AG04449 (cell line): ENCODE data around the gene RNASE8.

Experiments
- CTCF ChIA-PET: fragments of 350-600 bp; formaldehyde crosslinking; extraction: SDS; loops from one replicate; lab custom pipeline; 2021; ENCODE audit warnings: antibody characterized with exemption; lab: Yijun Ruan, JAX
- POLR2A ChIA-PET: fragments of 400-600, 350-600 bp; formaldehyde crosslinking; extraction: SDS; loops from one replicate; lab custom pipeline; 2020; ENCODE audit warnings: antibody characterized with exemption, inconsistent platforms; lab: Yijun Ruan, JAX
- DNase-seq: peaks from one replicate; pipeline ENCODE4 v3.0.0-alpha.2; 2010; ENCODE audit warnings: low read depth, low spot score
- H3K4me3 ChIP-seq: 2 replicates; pipeline ENCODE4 v1.5.1; 2011; ENCODE audit warnings: low read depth, mild to moderate bottlenecking, control low read depth, low read length
- TF ChIP-seq, protein P1 (sequence below): IDR thresholded peaks from one replicate; pipeline ENCODE4 v1.5.1; 2011; ENCODE audit warnings: mild to moderate bottlenecking, moderate library complexity, low read length, control low read depth, inconsistent platforms; ENCODE audit not compliant: insufficient read depth; ENCODE audit errors: missing control alignments

The RNASE8 gene

DNA sequence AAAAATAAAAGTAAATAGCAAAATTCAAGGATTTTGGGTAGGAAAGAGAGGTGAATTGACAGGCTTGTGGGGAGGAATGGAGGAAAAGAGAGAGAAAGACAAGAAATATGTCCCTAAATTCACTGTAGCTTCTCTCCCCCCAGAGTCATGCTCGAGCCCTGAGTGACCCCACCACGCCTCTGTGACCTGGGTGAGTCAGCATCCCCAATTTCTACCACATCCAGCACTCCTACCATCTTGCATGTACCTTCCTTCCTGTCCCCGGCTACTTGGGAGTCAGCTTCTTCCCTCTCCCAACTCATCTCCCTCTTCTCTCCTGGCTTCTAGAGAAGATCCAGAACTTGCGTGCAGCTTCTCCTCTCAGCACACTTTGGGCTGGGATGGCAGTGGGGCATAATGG, 31.1 kb downstream of the RNASE8 start:
- TF ChIP-seq, protein P1, sequence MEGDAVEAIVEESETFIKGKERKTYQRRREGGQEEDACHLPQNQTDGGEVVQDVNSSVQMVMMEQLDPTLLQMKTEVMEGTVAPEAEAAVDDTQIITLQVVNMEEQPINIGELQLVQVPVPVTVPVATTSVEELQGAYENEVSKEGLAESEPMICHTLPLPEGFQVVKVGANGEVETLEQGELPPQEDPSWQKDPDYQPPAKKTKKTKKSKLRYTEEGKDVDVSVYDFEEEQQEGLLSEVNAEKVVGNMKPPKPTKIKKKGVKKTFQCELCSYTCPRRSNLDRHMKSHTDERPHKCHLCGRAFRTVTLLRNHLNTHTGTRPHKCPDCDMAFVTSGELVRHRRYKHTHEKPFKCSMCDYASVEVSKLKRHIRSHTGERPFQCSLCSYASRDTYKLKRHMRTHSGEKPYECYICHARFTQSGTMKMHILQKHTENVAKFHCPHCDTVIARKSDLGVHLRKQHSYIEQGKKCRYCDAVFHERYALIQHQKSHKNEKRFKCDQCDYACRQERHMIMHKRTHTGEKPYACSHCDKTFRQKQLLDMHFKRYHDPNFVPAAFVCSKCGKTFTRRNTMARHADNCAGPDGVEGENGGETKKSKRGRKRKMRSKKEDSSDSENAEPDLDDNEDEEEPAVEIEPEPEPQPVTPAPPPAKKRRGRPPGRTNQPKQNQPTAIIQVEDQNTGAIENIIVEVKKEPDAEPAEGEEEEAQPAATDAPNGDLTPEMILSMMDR, result no peak
- ChIA-PET POLR2A (interaction anchor here (3.5 kb wide), 1 partner anchor 17 kb away, joined by 42 read pairs; the partner anchor contains the start of gene ARHGEF40), CTCF (interaction anchor here (0.7 to 12.7 kb wide), 13 partner anchors 7 to 91 kb away, joined by 3 to 163 read pairs (median 18); partner anchors contain the start of genes ARHGEF40, NDRG2, RNASE7 and TMEM253)
- no peak overlapping the region for H3K4me3 ChIP-seq
- no peak for DNase-seq

DNA sequence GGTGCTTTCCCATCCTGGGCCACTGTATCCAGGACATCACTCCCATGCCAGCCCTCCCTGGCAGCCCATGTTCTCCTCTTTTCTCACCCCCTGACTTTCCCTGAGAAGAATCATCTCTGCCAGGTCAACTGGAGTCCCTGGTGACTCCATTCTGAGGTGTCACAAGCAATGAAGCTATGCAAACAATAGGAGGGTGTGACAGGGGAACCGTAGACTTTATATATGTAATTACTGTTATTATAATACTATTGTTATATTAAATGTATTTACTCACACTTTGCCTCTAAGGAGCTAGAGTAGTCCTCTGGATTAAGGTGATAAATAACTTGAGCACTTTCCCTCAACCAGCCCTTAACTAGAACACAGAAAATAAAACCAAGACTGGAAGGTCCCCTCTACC, 31.6 kb downstream of the RNASE8 start:
- DNase-seq, result no peak
- ChIA-PET CTCF (interaction anchor here (1.1 to 12.7 kb wide), 14 partner anchors 8 to 116 kb away, joined by 3 to 163 read pairs (median 16); partner anchors contain the start of genes ARHGEF40, NDRG2, RNASE7 and RNASE8), POLR2A (interaction anchor here (2.0 kb wide), 1 partner anchor 18 kb away, joined by 8 read pairs; no protein-coding TSS in a partner anchor)
- TF ChIP-seq, protein P1, result no peak
- no peak overlapping the region for H3K4me3 ChIP-seq

DNA sequence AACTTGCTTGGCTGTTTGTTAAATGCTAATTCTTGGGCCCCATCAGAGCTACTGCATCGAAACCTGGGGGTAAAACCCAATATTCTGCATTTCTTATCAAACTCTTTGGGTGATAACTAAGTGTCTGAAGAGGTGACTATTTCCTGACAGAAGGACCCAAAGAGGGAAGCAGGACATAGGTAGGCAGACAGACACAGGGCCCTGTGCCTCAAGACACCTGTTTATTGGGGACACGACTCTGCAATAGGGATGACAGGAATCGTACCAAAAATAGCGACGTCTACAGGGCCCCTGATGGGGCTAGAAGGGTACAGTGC, 32.2 kb downstream of the RNASE8 start:
- TF ChIP-seq, protein P1, result no peak
- no peak overlapping the region for H3K4me3 ChIP-seq
- DNase-seq, result no peak
- POLR2A ChIA-PET, result interaction anchor here (0.9 to 2.0 kb wide), 2 partner anchors 18 to 42 kb away, joined by 3 to 8 read pairs; no protein-coding TSS in a partner anchor
- CTCF ChIA-PET, result interaction anchor here (1.1 to 12.7 kb wide), 14 partner anchors 8 to 116 kb away, joined by 3 to 163 read pairs (median 16); partner anchors contain the start of genes ARHGEF40, RNASE7, RNASE8 and TMEM253

DNA sequence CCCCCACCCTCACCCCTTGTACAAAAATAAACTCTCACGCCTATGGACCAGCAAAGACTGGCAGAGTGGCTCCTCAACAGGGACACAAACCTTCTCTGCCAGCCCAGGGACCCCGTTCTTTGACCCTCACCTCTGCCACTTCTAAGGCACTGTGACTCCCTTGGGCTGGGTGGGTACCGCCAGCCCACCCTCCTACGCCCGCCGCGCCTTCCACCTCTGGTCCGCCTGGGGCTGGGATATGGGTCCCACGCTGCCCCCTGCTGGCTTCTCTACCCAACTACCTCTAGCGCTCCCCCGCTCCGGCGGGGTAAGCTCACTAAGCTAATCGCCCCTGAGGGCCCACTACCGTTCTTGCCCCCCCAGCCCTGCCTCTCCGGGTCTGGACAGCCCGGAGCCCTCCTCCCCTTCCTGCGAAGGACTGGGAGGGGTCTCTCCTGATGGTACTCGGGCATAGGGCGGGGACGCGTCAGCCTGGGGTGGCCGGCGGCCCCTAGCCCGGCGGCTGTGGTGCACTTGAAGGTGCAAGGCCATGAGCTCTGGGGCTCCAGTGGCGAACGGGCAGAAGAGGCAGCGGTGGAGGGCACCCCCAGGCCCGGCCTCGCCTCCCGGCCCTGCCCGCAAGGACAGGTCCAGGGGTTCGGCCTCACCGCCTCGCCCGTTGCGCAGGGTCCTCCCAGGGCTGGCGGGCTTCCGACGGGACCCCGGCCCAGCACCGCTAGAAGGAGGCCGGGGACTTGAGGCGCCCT, 32.7 kb downstream of the RNASE8 start:
- TF ChIP-seq, protein P1, result peak; percentile 46
- ChIA-PET CTCF (interaction anchor here (0.8 to 12.7 kb wide), 12 partner anchors 9 to 117 kb away, joined by 3 to 163 read pairs (median 5); partner anchors contain the start of genes ARHGEF40, RNASE8 and TMEM253), POLR2A (interaction anchor here (0.9 to 2.0 kb wide), 2 partner anchors 19 to 43 kb away, joined by 3 to 8 read pairs; no protein-coding TSS in a partner anchor)

DNA sequence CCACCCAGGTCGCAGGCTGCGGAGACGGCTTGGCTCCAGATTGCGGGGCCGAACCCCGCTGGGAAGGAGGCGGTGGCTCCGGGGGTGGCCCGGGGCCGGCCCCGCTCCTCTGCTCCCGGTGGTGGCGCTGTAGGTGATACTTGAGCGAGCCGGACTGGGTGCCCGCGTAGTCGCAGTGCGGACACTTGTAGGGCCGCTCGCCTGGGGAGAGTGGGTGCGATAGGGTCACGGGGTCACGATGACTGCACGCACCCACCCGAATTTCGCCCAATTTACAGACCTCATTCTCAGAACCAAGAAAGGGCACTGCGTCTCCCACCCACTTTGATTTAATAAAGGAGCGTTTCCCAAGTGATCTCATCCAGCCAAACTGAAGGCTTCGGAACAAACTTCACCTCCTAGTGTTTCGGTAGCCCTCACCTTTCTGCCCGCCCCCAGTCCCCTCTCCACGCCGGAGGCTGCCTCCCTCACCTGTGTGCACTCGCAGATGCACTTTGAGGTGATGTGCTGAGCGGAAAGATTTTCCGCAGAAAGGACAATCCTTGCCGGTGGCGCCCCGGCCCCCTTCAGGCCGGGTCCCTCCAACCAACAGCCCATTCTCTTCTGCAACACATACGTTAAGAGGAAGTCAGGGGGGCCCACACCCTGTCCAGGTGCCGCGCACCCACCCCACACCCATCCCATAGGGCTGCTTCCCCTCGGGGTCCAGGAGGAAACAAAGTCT, 33.5 kb downstream of the RNASE8 start:
- TF ChIP-seq, protein P1, result no peak
- CTCF ChIA-PET, result interaction anchor here (0.8 to 12.7 kb wide), 24 partner anchors 10 to 119 kb away, joined by 3 to 325 read pairs (median 29); partner anchors contain the start of genes ARHGEF40, RNASE13, RNASE7 and TMEM253
- no peak for DNase-seq
- H3K4me3 ChIP-seq, result no peak overlapping the region
- POLR2A ChIA-PET, result interaction anchor here (0.9 to 3.4 kb wide), 3 partner anchors 19 to 44 kb away, joined by 3 to 25 read pairs (median 8); partner anchors contain the start of gene ARHGEF40

More for the DNA sequence above, 32.7 kb downstream of the RNASE8 start:
- no peak overlapping the region for H3K4me3 ChIP-seq
- no peak for DNase-seq
